Astrocyte of the cerebellum (primary cell): ENCODE measurements around the gene ZCCHC2.

ENCODE experiments used
- DNase-seq: peaks from one replicate; pipeline ENCODE4 v3.0.0-alpha.2; 2011; ENCODE audit warnings: low read depth
- H3K4me3 ChIP-seq: 2 replicates; pipeline ENCODE4 v1.5.1; 2011; ENCODE audit warnings: mild to moderate bottlenecking, low read depth, low read length, moderate library complexity
- in situ Hi-C: cut with HindIII; loops from 2 replicates; pipeline ENCODE4 v1.10.0; 2017; ENCODE audit warnings: low sequenced_read_pairs
- TF ChIP-seq, protein P1 (sequence below): IDR thresholded peaks from 2 replicates; pipeline ENCODE4 v1.5.1; 2012; ENCODE audit warnings: low read length, low read depth, moderate library complexity, mild to moderate bottlenecking; ENCODE audit errors: missing control alignments

The ZCCHC2 gene

DNA sequence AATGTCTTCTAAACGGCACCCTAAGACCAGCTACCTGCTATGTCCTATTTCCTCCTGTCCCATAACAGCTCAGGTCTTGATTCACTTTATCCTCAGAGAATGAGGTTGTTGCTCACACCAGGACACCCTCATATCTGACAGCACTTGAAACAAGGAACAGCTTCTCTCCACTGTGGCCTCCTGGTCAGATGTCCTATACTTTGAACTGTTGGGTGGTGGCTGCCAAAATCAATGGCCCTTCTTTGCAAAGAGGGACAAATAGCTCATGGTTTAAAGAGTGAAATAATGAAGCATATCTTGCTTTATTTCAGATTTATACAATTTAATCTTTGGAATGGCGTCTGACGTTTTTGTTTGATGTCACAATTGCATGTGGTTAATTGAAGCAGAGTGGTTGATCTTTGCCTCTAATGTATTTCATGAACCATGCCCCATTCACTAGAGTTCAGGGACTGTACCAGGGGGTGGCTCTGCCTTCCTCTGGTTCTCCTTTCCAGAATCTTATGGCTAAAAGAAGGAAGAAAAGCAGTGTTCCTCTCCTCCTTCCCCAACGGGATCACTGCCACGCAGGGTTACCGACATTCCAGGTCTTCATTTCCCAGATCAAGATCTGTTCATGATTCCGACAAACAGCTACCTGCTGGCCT lies 24.1 kb upstream of the ZCCHC2 start:
- in situ Hi-C loops = loop anchor here (5.0 kb wide), 1 partner anchor 86 kb away; no protein-coding TSS in a partner anchor
- no peak for DNase-seq
- no peak overlapping the region for H3K4me3 ChIP-seq
- TF ChIP-seq, protein P1, sequence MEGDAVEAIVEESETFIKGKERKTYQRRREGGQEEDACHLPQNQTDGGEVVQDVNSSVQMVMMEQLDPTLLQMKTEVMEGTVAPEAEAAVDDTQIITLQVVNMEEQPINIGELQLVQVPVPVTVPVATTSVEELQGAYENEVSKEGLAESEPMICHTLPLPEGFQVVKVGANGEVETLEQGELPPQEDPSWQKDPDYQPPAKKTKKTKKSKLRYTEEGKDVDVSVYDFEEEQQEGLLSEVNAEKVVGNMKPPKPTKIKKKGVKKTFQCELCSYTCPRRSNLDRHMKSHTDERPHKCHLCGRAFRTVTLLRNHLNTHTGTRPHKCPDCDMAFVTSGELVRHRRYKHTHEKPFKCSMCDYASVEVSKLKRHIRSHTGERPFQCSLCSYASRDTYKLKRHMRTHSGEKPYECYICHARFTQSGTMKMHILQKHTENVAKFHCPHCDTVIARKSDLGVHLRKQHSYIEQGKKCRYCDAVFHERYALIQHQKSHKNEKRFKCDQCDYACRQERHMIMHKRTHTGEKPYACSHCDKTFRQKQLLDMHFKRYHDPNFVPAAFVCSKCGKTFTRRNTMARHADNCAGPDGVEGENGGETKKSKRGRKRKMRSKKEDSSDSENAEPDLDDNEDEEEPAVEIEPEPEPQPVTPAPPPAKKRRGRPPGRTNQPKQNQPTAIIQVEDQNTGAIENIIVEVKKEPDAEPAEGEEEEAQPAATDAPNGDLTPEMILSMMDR = no peak

DNA sequence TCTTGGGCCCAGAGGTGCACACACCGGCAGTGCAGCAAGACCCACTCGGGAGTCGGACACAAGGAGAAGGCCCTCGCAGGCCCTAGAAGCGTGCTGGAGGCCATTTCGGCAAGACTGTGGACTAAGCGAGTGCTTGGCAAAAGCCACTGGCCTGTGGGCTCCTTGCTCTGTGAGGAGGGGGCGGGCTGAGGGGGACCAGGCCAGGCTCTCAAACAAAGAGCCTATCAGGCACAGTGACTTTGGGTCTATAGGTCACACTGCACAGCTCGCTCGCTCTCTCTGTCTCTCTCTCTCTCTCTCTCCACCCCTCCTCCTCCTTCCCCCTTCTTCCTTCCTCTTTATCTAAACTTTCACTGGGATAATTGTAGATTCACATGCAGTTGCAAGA lies 23.6 kb upstream of the ZCCHC2 start:
- TF ChIP-seq, protein P1 = no peak
- DNase-seq = no peak
- no peak overlapping the region for H3K4me3 ChIP-seq
- in situ Hi-C loops = loop anchor here (5.0 kb wide), 1 partner anchor 87 kb away; no protein-coding TSS in a partner anchor

DNA sequence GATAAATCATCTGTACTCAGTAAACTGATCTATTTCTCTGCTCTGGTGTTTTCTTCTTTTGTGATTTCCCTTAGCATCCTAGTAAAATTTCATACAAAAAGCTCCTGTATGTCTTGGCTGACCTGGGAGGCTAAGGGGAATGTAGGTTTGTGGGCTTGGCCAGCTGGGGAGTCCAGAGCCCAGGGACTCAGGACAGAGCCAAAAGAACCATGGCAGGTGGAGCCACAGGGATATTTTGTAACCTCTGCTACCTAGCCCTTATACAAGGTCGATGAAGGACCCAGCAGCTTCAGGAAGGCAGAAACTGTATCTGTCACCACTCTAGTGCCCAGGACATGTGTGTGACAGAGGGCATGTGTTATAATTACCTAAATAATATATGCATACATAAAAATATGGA lies 22.7 kb upstream of the ZCCHC2 start:
- TF ChIP-seq, protein P1 = no peak
- DNase-seq = no peak
- in situ Hi-C loops = no loop called here
- H3K4me3 ChIP-seq = no peak overlapping the region

DNA sequence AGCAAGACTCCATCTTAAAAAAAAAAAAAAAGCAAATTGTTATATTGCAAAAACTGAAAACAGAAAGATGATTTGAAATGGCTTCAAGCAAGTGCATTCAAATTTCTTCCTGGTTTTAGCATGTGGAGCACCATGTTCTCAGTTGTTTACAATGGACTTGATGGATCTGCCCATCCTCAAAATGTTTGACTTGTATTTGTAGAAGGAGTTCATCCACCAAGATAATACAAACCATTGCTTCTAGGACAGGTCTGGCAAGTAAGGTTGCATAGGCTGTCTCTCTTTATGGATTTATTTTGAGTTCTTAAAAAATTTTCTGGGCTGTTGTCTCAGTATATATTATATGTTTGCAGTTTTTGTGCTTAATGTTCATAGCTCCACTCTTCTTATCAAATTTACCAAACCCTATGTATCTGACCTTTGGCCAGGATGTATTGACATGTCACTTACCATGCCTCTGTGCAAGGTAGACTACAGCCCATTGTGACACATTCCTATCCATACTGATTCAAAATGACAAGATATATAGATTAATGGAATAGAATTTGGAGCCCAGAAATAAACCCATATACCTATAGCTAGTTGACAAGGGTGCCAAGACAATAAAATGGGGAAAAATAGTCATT lies 21.7 kb upstream of the ZCCHC2 start:
- no peak for DNase-seq
- TF ChIP-seq, protein P1 = no peak
- in situ Hi-C loops = no loop called here
- no peak overlapping the region for H3K4me3 ChIP-seq

DNA sequence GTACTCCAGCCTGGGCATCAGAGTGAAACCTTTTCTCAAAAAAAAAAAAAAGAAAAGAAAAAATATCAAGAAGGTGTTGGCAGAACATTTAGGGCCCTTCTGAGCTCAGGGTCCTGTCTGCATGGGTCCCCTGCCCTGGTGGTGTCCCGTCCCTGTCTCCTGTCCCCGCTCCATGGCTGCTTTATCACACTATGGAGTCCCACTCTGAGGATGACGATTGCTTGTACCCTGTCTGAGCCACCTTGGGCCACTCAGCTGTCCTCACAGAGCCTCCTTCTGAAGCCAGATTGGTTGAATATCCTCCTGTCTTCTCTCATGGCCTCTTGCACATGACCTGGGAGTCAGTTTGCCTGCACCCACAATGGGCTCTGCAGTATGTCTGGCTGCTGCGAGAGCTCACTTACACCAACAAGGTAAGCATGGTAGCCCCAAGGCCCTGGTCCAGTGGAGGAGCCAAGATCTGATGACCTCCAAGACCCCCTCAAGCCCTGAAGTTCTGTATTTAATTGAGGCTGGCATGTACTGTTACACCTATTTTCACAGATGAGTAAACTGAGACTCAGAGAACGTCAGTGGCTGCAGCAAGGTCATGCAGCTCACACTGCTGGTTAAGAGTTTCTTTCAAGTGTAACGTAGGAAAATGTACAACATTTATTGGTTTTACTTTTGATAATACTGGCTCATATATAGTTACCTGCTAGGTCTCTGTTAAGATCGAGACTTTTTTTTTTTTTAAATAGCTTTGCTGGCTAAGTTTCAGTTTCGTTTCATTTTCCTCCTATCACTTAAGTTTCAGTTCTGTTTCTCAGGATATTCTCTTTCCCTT lies 16.9 kb upstream of the ZCCHC2 start:
- in situ Hi-C loops = loop anchor here (5.0 kb wide), 1 partner anchor 59 kb away; no protein-coding TSS in a partner anchor

More for the DNA sequence above, 16.9 kb upstream of the ZCCHC2 start:
- H3K4me3 ChIP-seq = no peak overlapping the region
- DNase-seq = no peak
- TF ChIP-seq, protein P1 = no peak
